GM21447 (cell line): ENCODE results near the gene OPA1.

ENCODE experiments used
- ATAC-seq: cut with Tn5 transposase; IDR thresholded peaks from one replicate; pipeline ENCODE4 v1.9.1; 2021; ENCODE audit not compliant: unreplicated experiment

Gene OPA1

GRCh38 chr3:193704431-193704830 lies 111.4 kb downstream of the OPA1 start:
- no peak for ATAC-seq

DNA sequence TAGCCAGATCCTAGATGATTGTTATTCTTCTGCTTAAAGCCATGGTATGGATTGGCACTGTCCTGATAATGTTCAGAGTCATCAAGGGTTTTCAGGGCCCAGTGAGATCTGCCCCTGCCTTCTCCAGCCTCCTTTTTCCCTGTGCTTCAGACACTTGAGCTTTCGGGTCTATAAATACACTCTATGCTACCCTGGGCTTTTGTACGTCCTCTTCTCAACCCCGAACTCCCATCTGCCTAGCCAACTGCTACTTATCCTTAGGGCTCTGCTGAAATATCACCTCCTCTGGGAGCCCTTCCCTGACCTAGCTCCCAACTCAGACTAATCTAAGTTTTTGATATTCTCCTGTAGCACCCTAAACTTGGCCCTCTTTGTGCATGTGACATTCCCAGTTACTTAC lies 115.3 kb downstream of the OPA1 start:
- ATAC-seq, result no peak

DNA sequence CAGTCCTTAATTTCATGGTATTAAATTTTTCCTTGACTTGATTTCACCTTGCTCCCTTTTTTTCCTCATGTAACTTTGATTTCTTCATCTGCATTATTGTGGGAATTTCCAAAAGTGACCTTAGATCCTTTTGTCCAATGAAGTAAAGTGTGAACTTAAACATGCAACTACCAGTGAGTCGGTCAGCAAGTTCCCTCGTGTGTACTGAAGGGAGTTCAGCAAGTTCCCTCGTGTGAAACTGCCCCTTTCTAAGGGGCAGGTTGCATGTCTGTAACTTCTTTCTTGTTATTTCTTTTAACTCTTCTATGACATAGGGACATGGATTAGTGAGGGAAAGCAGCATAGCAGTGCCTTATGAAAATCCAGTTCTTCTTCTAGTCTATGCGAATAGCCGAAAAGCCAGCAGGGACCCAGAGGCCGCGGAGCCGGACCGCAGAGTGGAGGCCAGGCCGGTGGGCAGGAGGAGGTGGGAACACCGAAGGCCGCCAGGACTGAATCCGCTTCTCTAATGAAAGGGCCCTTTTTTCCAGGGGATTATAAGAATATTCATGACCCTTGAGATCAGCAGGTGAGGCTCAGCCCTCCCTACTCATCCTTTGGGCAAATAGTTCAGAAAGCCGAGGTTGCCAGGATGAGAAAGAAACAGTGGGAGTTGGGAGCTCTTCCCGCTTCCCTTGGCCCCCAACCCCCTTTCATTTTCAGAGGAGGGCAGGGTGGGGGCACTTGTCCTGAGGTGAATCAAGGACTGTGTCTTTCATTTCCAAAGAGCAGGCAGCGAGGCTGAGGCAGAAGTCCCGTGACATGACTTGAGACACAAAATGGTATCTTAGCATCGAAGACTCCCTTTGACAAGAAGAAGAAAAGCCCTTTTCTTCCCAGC lies 117.5 kb downstream of the OPA1 start:
- ATAC-seq, result no peak

DNA sequence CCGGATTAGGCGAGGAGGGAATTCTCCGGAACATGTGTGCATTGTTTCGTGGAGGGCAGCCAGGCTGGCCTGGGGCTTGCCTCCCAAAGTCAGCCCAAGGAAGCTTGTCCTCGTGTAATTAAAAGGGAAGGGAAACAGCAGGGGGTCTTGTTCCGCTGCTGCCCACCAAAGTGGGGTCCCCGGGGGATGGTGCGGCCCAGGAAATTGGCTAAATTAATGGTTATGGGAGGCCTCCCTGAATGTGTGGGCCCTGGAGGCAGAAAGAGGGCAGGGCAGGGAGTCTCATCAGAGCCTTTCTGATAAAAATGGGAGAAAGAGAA lies 118.1 kb downstream of the OPA1 start:
- no peak for ATAC-seq

DNA sequence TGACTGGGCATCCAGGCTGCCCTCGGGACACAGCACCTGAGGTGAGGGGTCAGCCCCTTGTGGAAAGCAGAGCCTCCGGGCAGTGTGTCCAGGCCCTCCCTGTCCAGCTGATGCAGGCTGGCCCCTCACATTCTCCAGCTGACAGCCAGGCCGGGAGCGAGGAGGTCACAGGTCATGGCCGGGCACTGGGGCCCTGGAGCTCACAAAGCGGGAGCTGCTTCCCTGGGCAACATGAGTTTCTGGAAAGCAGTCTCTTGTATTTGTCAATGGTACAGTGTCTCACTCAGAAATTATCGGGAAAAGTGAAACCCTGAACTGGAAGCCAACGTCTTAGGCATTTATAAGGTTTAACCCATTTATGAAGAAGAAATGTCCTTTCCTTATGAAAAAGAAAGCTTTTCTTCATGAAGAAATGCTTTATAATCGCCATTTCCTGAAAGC lies 118.5 kb downstream of the OPA1 start:
- no peak for ATAC-seq

- no peak for ATAC-seq
Measured at GRCh38 chr3:193711964-193712598, 119.1 kb downstream of the OPA1 start.

DNA sequence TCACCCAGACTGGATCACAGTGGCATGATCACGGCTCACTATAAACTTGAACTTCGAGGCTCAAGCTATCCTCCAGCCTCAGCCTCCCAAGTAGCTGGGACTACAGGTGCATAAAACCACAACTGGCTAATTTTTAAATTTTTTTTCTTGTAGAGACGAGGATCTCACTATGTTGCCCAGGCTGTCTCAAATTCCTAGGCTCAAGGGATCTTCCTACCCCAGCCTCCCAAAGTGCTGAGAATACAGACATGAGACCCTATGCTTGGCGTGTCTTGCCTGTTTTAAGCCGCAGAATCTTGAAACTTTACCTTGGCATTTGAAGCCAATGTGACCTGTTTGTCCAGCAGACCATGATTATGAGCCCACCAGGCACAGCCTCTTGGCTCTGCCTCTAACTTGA lies 119.9 kb downstream of the OPA1 start:
- no peak for ATAC-seq

DNA sequence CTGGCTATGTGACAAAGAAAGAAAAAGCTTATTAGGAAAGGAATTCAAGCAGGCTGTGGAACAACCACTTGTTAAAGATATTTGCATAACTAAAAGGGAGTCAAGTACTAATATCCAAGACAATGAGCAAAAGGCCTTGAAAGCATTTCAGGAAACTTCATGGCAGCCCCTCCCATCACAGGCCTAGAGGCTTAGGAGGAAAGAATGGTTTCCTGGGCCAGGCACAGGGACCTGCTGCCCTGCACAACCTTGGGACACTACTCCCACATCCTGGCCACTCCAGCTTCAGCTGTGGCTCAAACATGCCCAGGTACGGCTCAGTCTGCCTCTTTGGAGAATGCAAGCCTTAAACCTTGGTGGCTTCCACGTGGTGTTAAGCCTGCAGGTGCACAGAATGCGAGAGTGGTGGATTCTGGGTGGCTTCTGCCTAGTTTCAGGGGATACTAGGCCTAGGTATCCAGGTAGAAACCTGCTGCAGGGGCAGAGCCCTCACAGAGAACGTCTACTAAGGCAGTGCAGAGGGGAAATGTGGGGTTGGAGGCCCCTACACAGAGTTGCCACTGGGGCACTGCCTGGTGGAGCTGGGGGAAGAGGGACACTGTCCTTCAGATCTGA lies 121.6 kb downstream of the OPA1 start:
- ATAC-seq, result no peak

GRCh38 chr3:193716150-193716549 lies 123.1 kb downstream of the OPA1 start:
- ATAC-seq, result no peak

DNA sequence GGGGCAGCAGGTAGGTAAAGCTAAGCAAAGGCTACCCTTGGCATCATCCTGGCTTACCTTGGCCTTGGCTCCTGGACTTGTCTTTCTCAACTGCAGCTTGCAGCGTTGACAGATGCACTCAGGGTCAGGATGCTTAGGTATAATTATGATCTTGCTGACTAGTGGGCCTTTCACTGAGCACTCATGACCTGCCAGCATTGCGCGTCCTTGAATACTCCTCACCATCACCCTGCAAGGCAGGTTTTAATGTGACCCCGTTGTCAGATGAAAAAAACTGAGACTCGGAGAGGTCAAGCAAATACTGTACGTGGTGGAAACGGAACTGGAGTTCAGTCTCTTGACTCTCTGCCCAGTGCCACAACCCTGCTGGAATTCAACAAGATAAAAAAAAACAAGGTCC lies 126.7 kb downstream of the OPA1 start:
- ATAC-seq, result no peak

- no peak for ATAC-seq
Measured at GRCh38 chr3:193720169-193720568, 127.2 kb downstream of the OPA1 start.

GRCh38 chr3:193722566-193722965 lies 129.6 kb downstream of the OPA1 start:
- ATAC-seq, result no peak

- ATAC-seq, result no peak
Measured at GRCh38 chr3:193727089-193727488, 134.1 kb downstream of the OPA1 start.

DNA sequence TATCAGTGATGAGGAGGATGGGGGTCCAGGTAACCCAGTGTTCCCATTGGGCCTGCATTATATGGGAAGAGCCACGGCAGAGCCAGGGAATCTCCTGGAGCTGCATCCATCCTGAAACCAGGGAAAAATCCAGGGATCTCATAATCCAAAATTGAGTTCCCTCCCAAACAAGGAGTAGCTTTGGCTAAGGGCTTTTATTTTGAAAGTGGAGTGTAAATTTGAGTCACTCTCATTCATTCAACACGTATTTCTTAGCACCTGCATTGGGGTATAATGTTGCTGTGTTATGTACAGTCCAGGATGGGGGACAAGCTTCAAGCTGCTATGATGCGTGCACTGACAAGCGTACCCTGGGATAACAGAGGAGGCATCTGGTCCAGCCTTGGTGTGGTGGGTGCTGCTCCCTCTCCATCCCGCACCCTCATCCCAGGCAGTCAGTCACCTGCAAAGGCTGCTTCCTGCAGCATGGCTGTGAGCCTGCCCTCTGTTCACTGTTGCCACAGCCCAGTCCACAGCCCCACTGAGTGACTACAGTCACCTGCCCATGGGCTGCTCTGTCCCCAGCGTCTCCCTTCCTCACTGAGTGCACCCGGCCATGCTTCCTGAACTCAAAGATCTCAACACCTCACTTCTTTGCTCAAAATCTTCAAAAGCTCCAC lies 135.6 kb downstream of the OPA1 start:
- no peak for ATAC-seq

GRCh38 chr3:193729088-193729465 lies 136.1 kb downstream of the OPA1 start:
- no peak for ATAC-seq

GRCh38 chr3:193729601-193730000 lies 136.6 kb downstream of the OPA1 start:
- no peak for ATAC-seq

- ATAC-seq, result no peak
Measured at GRCh38 chr3:193730511-193730910, 137.5 kb downstream of the OPA1 start.

GRCh38 chr3:193730976-193731375 lies 138.0 kb downstream of the OPA1 start:
- ATAC-seq, result no peak

DNA sequence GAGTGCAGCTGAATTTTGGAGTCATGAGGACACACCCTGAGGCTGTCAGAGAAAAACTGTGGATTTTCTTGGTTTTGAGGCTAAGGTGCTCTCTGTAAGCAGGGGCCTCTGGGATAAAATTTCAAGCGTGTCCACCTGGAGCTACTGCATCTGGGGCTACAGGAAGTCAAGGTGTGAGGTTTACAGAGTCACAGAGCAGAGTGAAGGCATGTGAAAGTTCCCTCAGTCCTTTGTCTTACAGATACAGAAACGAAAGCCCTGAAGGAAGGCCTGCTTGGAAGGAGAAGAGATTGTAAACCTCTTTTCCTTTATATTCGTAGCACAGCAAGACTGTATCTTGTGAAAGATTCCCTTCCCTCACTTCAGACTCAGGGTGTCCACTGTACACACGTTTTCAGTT lies 138.6 kb downstream of the OPA1 start:
- ATAC-seq, result no peak

GRCh38 chr3:193732391-193732790 lies 139.4 kb downstream of the OPA1 start:
- no peak for ATAC-seq

GRCh38 chr3:193732827-193733226 lies 139.8 kb downstream of the OPA1 start:
- no peak for ATAC-seq
